NT2/D1 (cell line): Measurements from ENCODE around the gene RPS6KB2.
"Not testable (repeated sequence)": the region's sequence is repeated elsewhere in the genome, so short reads cannot be mapped to it uniquely, and the experiment has no call there.

Source experiments
- DNase-seq: peaks from one replicate; pipeline ENCODE4 v3.0.0-alpha.2; 2011; ENCODE audit warnings: low read depth, low spot score
- H3K27me3 ChIP-seq: 2 replicates; pipeline ENCODE4 v1.6.0; 2011; ENCODE audit warnings: mild to moderate bottlenecking; ENCODE audit not compliant: insufficient read length, insufficient read depth
- H3K36me3 ChIP-seq: 2 replicates; pipeline ENCODE4 v1.6.1; 2011; ENCODE audit warnings: mild to moderate bottlenecking, low read length, mixed read lengths; ENCODE audit not compliant: insufficient read depth, insufficient read length
- H3K4me1 ChIP-seq: 2 replicates; pipeline ENCODE4 v1.5.1; 2011; ENCODE audit not compliant: insufficient read depth, insufficient read length
- H3K4me3 ChIP-seq: 2 replicates; pipeline ENCODE4 v1.5.1; 2011; ENCODE audit warnings: low read depth; ENCODE audit not compliant: insufficient read length
- H3K9ac ChIP-seq: 2 replicates; pipeline ENCODE4 v1.6.0; 2011; ENCODE audit warnings: low read depth; ENCODE audit not compliant: insufficient read length
- H3K9me3 ChIP-seq: 2 replicates; pipeline ENCODE4 v1.5.1; 2011; ENCODE audit warnings: mild to moderate bottlenecking, low read length; ENCODE audit not compliant: insufficient read depth
- SUZ12 ChIP-seq: IDR thresholded peaks from 2 replicates; pipeline ENCODE4 v1.6.1; 2011; ENCODE audit not compliant: insufficient read length, insufficient read depth; ENCODE audit errors: extremely low read depth
- YY1 ChIP-seq: IDR thresholded peaks from 2 replicates; pipeline ENCODE4 v1.6.1; 2011; ENCODE audit not compliant: insufficient read length, insufficient read depth
- ZNF274 ChIP-seq: IDR thresholded peaks from 2 replicates; pipeline ENCODE4 v1.6.1; 2011; ENCODE audit warnings: mild to moderate bottlenecking, low read depth, low read length

The RPS6KB2 gene

DNA sequence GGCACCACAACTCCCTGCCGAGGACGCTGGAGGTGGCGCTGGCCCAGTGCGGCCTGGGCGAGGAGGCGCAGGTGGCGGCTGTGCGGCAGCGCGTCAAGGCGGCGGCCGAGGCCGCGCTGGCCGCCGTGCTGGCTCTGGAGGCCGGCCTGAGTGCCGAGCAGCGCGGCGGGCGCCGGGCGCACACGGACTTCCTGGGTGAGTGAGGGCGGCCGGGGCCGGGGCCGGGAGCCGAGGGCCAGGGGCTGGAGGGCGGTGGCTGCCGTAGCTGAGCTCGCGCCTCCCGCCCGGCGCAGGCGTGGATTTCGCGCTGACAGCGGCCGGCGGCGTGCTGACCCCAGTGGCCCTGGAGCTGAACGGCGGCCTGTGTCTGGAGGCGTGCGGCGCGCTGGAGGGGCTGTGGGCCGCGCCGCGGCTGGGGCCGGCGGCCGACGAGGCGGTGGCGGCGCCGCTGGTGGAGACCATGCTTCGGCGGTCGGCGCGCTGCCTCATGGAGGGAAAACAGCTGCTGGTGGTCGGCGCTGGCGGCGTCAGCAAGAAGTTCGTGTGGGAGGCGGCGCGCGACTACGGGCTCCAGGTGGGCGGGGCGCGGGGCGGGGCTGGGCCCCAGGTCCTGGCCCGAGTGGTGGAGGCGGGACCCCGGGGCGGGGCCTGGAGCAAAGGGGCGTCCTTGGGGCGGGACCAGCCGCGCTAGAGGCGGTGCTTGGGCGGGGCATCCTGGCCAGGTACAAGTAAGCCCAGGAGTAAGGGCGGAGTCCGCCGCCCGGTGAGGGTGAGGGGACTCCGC lies 7.5 kb upstream of the RPS6KB2 start:
- TF ChIP-seq SUZ12 (no peak), YY1 (no peak)
- Histone ChIP-seq H3K4me1 (peaks cover 52% of the 10 kb centered on the region), H3K9me3 (no peaks in the 10 kb centered on the region), H3K27me3 (peaks cover 16% of the 10 kb centered on the region), H3K9ac (peak overlapping the region; percentile 93), H3K36me3 (peaks cover 2% of the 10 kb centered on the region), H3K4me3 (peak overlapping the region; percentile 66)
- peak; percentile 93 for DNase-seq

DNA sequence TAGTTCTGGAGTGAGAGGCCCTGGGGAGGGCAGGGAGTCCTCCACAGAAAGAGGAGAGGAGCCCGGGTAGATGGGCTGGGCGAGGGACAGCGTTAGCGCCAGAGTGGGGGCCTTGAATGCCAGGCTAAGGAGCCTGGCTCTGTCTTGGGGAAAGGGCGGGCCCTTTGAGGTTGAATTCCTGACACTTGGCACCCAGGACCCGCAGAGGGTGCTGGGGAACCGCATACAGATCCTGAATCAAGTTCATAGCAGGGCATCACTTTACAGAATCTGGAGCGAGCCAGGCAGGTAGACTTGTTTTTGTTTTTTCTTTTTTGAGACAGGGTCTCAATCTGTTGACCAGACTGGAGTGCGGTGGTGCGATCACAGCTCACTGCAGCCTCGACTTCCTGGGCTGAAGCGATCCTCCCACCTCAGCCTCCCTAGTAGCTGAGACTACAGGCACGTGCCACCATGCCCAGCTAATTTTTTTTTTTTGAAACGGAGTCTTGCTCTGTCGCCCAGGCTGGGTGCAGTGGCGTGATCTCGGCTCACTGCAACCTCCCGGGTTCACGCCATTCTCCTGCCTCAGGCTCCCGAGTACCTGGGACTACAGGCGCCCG lies 6.8 kb upstream of the RPS6KB2 start:
- H3K27me3 ChIP-seq, result peaks cover 16% of the 10 kb centered on the region
- no peaks in the 10 kb centered on the region for H3K9me3 ChIP-seq
- peak overlapping the region; percentile 21 for H3K4me3 ChIP-seq
- H3K4me1 ChIP-seq, result peaks cover 45% of the 10 kb centered on the region
- H3K36me3 ChIP-seq, result peaks cover 2% of the 10 kb centered on the region
- no peak for TF ChIP-seq ZNF274
- no peak for TF ChIP-seq SUZ12
- TF ChIP-seq YY1, result no peak
- H3K9ac ChIP-seq, result peak overlapping the region; percentile 39
- DNase-seq, result no peak

DNA sequence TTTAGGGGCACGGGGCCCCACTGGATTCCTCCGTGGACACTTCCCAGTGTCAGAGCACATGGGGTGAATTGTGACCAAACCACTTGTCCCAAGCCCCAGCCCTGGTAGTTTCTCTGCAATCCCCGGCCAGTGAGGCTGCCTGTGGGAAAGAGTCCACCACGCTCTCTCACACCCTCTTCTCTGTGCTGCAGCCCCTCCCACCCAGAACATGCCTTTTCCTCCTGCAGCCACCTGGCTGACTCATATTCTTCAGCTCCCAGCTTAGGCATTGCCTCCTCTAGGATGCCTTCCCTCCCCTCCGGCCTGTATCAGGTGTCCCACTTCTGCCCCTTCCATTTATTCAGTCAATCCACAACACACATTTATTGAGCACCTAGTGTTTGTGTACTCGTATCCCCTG lies 5.4 kb upstream of the RPS6KB2 start:
- H3K27me3 ChIP-seq, result peaks cover 16% of the 10 kb centered on the region
- peaks cover 40% of the 10 kb centered on the region for H3K4me1 ChIP-seq
- no peak overlapping the region for H3K4me3 ChIP-seq
- TF ChIP-seq YY1 (no peak), ZNF274 (no peak), SUZ12 (no peak)
- peak overlapping the region; percentile 37 for H3K9ac ChIP-seq
- no peaks in the 10 kb centered on the region for H3K9me3 ChIP-seq
- no peak for DNase-seq
- H3K36me3 ChIP-seq, result peaks cover 2% of the 10 kb centered on the region

DNA sequence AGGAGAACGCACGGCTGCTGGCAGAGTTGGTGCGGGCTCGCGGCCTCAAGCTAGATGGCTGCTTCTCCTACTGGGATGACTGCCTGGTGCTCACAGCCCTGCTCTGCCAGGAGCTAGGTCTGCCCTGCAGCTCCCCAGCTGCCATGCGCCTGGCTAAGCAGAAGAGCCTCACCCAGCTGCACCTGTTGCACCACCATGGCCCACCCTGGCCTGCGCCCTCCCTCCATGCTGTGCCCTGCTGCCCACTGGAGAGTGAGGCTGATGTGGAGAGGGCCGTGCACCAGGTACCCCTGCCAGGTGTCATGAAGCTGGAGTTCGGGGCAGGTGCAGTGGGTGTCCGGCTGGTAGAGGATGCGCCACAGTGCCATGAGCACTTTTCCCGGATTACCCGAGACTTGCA lies 4.8 kb upstream of the RPS6KB2 start:
- H3K27me3 ChIP-seq, result peaks cover 16% of the 10 kb centered on the region
- peaks cover 38% of the 10 kb centered on the region for H3K4me1 ChIP-seq
- H3K4me3 ChIP-seq, result no peak overlapping the region
- H3K9ac ChIP-seq, result no peak overlapping the region
- peaks cover 2% of the 10 kb centered on the region for H3K36me3 ChIP-seq
- no peak for DNase-seq
- TF ChIP-seq YY1 (no peak), SUZ12 (no peak), ZNF274 (no peak)
- H3K9me3 ChIP-seq, result no peaks in the 10 kb centered on the region

DNA sequence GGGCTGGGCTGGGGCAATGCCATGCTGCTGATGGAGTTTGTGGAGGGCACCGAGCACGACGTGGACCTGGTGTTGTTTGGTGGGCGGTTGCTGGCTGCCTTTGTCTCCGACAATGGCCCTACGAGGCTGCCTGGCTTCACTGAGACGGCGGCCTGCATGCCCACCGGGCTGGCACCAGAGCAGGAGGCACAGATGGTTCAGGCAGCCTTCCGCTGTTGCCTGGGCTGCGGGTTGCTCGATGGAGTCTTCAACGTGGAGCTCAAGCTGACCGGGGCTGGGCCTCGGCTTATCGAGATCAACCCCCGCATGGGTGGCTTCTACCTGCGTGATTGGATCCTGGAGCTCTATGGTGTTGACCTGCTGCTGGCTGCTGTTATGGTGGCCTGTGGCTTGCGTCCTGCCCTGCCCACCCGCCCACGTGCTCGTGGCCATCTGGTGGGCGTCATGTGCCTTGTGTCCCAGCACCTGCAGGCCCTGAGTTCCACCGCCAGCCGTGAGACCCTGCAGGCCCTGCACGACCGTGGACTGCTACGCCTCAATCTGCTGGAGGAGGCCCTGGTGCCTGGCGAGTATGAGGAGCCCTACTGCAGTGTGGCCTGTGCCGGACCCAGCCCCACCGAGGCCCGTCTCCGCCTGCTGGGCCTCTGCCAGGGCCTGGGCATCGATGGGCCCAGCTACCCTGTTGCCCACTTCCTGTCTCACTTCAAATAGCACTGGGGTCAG lies 4.2 kb upstream of the RPS6KB2 start:
- H3K36me3 ChIP-seq, result peaks cover 2% of the 10 kb centered on the region
- no peak overlapping the region for H3K4me3 ChIP-seq
- H3K27me3 ChIP-seq, result peaks cover 12% of the 10 kb centered on the region
- no peak overlapping the region for H3K9ac ChIP-seq
- H3K9me3 ChIP-seq, result no peaks in the 10 kb centered on the region
- DNase-seq, result no peak
- TF ChIP-seq YY1 (no peak), SUZ12 (no peak), ZNF274 (no peak)
- H3K4me1 ChIP-seq, result peaks cover 37% of the 10 kb centered on the region

DNA sequence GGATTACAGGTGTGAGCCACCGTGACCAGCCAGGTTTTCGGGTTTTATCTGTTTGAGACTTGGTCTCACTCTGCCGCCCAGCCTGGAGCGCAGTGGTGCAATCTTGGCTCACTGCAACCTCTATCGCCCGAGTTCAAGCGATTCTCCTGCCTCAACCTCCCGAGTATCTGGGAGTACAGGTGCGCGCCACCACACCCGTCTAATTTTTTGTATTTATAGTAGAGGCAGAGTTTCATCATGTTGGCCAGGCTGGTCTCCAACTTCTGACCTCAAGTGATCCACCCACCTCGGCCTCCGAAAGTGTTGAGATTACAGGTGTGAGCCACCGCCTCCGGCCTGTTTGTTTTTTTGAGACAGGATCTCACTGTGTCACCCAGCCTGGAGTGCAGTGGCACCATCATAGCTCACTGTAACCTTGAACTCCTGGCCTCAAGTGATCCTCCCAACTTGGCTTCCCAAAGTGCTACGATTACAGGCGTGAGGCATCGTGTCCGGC lies 882 bp upstream of the RPS6KB2 start:
- H3K4me1 ChIP-seq, result peaks cover 26% of the 10 kb centered on the region
- H3K27me3 ChIP-seq, DNase-seq, H3K9me3 ChIP-seq: not testable (repeated sequence)
- peak overlapping the region; percentile 98 for H3K9ac ChIP-seq
- peak overlapping the region; percentile 99 for H3K4me3 ChIP-seq
- H3K36me3 ChIP-seq, result peaks cover 34% of the 10 kb centered on the region

DNA sequence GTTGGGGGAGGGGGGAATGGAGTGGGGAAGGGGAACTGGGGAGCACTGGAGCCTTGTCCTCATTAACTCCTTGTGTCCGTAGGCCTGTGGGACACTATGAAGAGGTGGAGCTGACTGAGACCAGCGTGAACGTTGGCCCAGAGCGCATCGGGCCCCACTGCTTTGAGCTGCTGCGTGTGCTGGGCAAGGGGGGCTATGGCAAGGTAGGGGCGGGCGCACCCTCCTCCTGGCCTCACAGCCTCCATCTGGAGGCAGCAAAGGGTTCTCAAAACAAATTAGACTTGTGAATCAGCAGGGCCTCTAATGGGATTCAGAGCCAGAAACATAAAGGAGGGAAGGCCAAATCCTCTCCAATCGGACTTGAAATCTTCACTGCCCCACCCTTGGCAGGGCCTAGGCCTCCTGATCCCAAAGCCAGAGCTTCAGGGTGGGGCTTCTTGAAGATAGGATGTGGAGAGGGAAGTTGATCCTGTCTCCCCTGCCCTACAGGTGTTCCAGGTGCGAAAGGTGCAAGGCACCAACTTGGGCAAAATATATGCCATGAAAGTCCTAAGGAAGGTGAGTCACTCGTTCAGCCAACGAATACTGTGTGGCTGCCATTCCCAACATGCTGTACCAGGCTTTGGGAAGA lies 859 bp downstream of the RPS6KB2 start:
- Histone ChIP-seq H3K4me3 (peak overlapping the region; percentile 99), H3K9me3 (no peaks in the 10 kb centered on the region), H3K4me1 (peaks cover 13% of the 10 kb centered on the region), H3K27me3 (no peaks in the 10 kb centered on the region), H3K36me3 (peaks cover 52% of the 10 kb centered on the region), H3K9ac (peak overlapping the region; percentile 98)
- no peak for DNase-seq
- TF ChIP-seq SUZ12 (no peak), YY1 (no peak), ZNF274 (no peak)
